ENCODE measurements around the gene TBX21. TPM values are rescaled to one million over a fixed set of nuclear protein-coding genes. Genes with fewer than 3 reads are reported as not detected.

Gene TBX21
- total and polyA plus RNA-seq, 11 donors: 0.07 to 3.2 (median 0.21) TPM; not detected in 2

DNA sequence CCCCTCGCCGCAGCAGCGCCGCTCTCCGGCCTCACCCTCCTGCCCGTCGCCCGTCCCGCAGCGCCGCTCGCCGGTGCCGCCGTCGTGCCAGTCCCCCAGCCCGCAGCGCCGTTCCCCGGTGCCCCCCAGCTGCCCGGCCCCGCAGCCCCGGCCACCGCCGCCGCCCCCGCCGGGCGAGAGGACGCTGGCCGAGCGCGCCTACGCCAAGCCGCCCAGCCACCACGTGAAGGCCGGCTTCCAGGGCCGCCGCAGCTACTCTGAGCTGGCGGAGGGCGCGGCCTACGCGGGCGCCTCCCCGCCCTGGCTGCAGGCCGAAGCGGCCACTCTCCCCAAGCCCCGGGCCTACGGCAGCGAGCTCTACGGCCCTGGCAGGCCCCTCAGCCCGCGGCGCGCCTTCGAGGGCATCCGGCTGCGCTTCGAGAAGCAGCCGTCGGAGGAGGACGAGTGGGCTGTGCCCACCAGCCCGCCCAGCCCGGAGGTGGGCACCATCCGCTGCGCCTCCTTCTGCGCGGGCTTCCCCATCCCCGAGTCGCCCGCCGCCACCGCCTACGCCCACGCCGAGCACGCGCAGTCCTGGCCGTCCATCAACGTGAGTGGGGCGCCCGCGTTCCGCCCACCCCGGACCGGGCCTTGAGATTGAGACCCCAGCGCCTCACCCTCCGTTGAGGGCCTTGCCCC is 24.0 kb upstream of the TBX21 start:
- Histone ChIP-seq H3K27me3 (no peaks in the 10 kb centered on the region), H3K36me3 (peaks cover 0 to 26% (median 19%) of the 10 kb centered on the region in 9 donors), H3K4me3 (peak overlapping the region in 10 of 12 donors; percentile 8 to 59 (median 35)), H3K4me1 (peaks cover 0 to 54% (median 24%) of the 10 kb centered on the region in 12 donors), H3K27ac (peak overlapping the region in 6 of 12 donors; percentile 44 to 67 (median 52)), H3K9me3 (no peaks in the 10 kb centered on the region)
- 54 to 68% (median 60%) methylated on average over 49 to 89 of the region's 89 CpGs for WGBS, 4 donors
- DNase-seq: peak in 4 of 5 donors; percentile 36 to 71 (median 60)
- intact Hi-C loops (cut with DNase I): loop anchor here in 2 of 10 donors (10.0 kb wide), 2 partner anchors 76 to 86 kb away; no protein-coding TSS in a partner anchor
- no peak for TF ChIP-seq POLR2A (IDR thresholded peaks at IDR 0.05)
- TF ChIP-seq, protein P1, sequence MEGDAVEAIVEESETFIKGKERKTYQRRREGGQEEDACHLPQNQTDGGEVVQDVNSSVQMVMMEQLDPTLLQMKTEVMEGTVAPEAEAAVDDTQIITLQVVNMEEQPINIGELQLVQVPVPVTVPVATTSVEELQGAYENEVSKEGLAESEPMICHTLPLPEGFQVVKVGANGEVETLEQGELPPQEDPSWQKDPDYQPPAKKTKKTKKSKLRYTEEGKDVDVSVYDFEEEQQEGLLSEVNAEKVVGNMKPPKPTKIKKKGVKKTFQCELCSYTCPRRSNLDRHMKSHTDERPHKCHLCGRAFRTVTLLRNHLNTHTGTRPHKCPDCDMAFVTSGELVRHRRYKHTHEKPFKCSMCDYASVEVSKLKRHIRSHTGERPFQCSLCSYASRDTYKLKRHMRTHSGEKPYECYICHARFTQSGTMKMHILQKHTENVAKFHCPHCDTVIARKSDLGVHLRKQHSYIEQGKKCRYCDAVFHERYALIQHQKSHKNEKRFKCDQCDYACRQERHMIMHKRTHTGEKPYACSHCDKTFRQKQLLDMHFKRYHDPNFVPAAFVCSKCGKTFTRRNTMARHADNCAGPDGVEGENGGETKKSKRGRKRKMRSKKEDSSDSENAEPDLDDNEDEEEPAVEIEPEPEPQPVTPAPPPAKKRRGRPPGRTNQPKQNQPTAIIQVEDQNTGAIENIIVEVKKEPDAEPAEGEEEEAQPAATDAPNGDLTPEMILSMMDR (IDR thresholded peaks at IDR 0.05): no peak
- ATAC-seq: peak; percentile 40 to 74 (median 56)

DNA sequence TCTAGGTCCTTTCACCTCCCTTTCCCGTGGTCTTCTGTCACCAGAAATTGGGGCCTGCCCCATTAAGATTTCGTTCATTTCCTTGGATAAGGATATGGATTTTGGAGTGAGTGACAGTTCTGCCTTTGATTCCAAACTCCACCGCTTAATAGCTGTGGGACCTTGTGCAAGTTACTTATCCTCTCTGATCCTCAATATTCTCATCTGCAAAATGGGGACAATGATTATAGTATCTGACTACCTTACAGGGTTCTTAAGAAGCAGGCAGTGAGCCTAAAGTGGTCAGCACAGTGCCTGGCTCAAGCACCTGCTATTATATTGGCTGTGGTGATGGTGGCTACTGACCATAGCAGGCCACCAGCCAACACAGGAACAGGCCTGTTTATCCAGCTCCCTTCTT is 23.4 kb upstream of the TBX21 start:
- Histone ChIP-seq H3K9me3 (no peaks in the 10 kb centered on the region), H3K4me3 (peak overlapping the region in 1 of 12 donors; percentile 40), H3K36me3 (peaks cover 0 to 26% (median 19%) of the 10 kb centered on the region in 9 donors), H3K4me1 (peaks cover 0 to 49% (median 24%) of the 10 kb centered on the region in 12 donors), H3K27ac (no peak overlapping the region), H3K27me3 (no peaks in the 10 kb centered on the region)
- TF ChIP-seq, protein P1 (IDR thresholded peaks at IDR 0.05): no peak
- TF ChIP-seq POLR2A (IDR thresholded peaks at IDR 0.05): no peak
- ATAC-seq: no peak
- DNase-seq: no peak
- WGBS, 4 donors: 92 to 98% (median 94%) methylated on average over 3 of the region's 3 CpGs
- intact Hi-C loops (cut with DNase I): loop anchor here in 2 of 10 donors (10.0 kb wide), 2 partner anchors 75 to 85 kb away; no protein-coding TSS in a partner anchor

DNA sequence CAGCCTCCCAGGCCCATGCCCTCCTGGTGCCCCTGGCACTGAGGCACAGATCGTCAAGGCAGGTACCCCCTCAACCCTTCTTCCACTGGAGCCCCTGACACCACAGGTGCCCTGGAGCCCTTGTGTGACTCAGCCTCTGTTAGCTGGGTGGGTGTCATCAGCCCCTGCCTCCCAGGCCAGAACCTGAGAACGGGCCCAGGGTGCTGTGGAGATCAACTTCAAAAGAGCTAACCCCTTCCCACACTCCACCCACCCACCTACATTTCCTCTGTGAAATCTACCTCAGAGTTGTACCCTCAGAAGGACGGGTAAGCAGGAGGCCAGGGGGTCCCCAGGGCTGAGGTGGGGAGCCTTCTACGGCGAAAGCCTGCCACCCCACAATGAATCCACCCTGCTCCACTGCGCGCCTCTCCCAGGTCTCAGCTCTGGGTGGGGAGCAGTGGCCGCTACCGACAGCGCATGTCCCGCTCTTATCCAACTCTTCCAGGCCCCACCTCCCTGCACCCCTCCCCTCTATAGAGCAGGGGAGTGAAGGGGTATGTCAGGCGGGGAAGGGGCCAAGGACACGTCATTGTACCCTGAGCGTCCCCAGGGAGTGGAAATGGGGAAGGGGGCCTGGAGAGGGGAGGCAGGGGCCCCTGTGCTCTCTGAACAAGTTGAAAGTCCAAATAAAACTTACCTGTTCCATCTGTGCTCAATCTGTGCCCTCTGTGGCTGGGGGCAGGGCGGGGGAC is 21.5 kb upstream of the TBX21 start:
- 89 to 96% (median 93%) methylated on average over 7 to 15 of the region's 15 CpGs for WGBS, 4 donors
- Histone ChIP-seq H3K4me1 (peaks cover 0 to 34% (median 13%) of the 10 kb centered on the region in 12 donors), H3K9me3 (no peaks in the 10 kb centered on the region), H3K27ac (no peak overlapping the region), H3K4me3 (no peak overlapping the region), H3K27me3 (no peaks in the 10 kb centered on the region), H3K36me3 (peaks cover 0 to 26% (median 16%) of the 10 kb centered on the region in 9 donors)
- TF ChIP-seq, protein P1 (IDR thresholded peaks at IDR 0.05): no peak
- no peak for TF ChIP-seq POLR2A (IDR thresholded peaks at IDR 0.05)
- no peak for ATAC-seq
- DNase-seq: no peak
- intact Hi-C loops (cut with DNase I): no loop called here

Measured in heart left ventricle (tissue), 16 donors.